ENCODE measurements around the gene LMF1.

DNA sequence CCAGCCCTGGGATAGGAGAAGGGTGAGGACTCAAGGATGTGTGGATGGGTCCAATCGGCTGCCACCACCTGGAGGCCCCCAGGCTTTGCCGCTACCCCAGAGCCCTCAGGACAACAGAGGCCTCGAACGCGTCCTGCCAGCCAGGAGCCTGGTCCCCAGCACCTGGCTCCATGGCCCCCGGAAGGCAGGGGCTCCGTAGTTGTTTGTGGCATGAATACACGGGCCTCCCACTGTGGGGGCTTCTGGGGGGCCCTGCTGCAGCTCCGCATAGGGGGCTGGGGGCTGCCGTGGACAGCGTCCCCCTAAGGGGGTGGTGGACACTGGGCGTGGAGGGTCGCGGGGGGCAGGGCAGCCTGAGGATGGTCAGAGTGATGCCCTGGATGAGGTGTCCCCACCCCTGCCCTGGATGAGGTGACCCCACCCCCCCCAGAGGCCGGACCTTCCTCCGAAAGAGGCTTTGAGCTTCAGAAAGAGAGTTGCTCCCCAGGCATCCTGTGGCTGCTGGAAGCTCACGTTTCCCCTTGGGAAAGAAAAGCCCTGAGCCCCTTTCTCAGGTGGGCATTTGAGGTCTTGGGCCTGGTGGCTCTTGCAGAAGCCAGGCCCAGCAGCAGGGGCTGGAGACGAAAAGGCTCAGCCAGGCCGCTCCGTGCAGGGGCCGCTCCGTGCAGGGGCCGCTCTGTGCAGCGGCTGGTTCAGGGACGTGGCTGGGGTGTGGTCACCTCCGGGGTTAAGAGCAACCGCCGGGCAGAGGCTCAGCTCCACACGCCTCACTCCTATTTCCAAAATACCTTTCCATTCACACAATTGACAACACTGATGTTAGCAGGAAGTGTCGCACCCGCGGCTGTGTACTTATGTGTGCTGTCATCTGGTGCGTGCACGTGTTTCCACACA lies 130.0 kb downstream of the LMF1 start:
- no peak for TF ChIP-seq POLR2A (IDR thresholded peaks at IDR 0.05)
- TF ChIP-seq, protein P1, sequence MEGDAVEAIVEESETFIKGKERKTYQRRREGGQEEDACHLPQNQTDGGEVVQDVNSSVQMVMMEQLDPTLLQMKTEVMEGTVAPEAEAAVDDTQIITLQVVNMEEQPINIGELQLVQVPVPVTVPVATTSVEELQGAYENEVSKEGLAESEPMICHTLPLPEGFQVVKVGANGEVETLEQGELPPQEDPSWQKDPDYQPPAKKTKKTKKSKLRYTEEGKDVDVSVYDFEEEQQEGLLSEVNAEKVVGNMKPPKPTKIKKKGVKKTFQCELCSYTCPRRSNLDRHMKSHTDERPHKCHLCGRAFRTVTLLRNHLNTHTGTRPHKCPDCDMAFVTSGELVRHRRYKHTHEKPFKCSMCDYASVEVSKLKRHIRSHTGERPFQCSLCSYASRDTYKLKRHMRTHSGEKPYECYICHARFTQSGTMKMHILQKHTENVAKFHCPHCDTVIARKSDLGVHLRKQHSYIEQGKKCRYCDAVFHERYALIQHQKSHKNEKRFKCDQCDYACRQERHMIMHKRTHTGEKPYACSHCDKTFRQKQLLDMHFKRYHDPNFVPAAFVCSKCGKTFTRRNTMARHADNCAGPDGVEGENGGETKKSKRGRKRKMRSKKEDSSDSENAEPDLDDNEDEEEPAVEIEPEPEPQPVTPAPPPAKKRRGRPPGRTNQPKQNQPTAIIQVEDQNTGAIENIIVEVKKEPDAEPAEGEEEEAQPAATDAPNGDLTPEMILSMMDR (IDR thresholded peaks at IDR 0.05 in 4 of 5, conservative IDR thresholded peaks at IDR 0.05 in 1 of 5) = no peak
